Choroid plexus epithelial cell (primary cell): Measurements from ENCODE around the gene NECTIN3.

ENCODE experiments used
- DNase-seq: peaks from one replicate; pipeline ENCODE4 v3.0.0-alpha.2; 2010; ENCODE audit warnings: low read depth
- H3K4me3 ChIP-seq: 2 replicates; pipeline ENCODE4 v1.5.1; 2011; ENCODE audit warnings: low read depth, mild to moderate bottlenecking, control low read depth, low read length, moderate library complexity
- CTCF ChIP-seq: conservative IDR thresholded peaks from 2 replicates; pipeline ENCODE4 v1.5.1; 2011; ENCODE audit warnings: low read depth, mild to moderate bottlenecking, control low read depth, inconsistent platforms, low read length, moderate library complexity

Gene NECTIN3

GRCh38 chr3:111069974-111070771, 1.4 kb upstream of the NECTIN3 start:
- no peak for TF ChIP-seq CTCF
- DNase-seq = peak; percentile 38
- peak overlapping the region; percentile 73 for H3K4me3 ChIP-seq

- peak; percentile 63 for DNase-seq
- TF ChIP-seq CTCF = peak; percentile 37
- peak overlapping the region; percentile 73 for H3K4me3 ChIP-seq
Observed at GRCh38 chr3:111070772-111071256, 802 bp upstream of the NECTIN3 start.

GRCh38 chr3:111072031-111072921, 660 bp downstream of the NECTIN3 start:
- no peak for TF ChIP-seq CTCF
- DNase-seq = peak; percentile 77
- peak overlapping the region; percentile 73 for H3K4me3 ChIP-seq

GRCh38 chr3:111073218-111073617, 1.6 kb downstream of the NECTIN3 start:
- DNase-seq = peak; percentile 56
- peak overlapping the region; percentile 73 for H3K4me3 ChIP-seq
- no peak for TF ChIP-seq CTCF

- TF ChIP-seq CTCF = no peak
- DNase-seq = no peak
- no peak overlapping the region for H3K4me3 ChIP-seq
Observed at GRCh38 chr3:111076732-111077131, 5.1 kb downstream of the NECTIN3 start.

- no peak for DNase-seq
- H3K4me3 ChIP-seq = no peak overlapping the region
Observed at GRCh38 chr3:111077369-111077768, 5.8 kb downstream of the NECTIN3 start.

More at GRCh38 chr3:111077369-111077768, 5.8 kb downstream of the NECTIN3 start:
- TF ChIP-seq CTCF = no peak
